SK-N-SH (cell line): ENCODE measurements around the gene ACACA.

ENCODE experiments used
- CTCF ChIP-seq: fragments of 200-600 bp; sonication (generic); IDR thresholded peaks from 2 replicates; pipeline ENCODE4 v1.6.1; 2017; ENCODE audit warnings: antibody characterized with exemption, mild to moderate bottlenecking, moderate library complexity
- EP300 ChIP-seq, 2 experiments: IDR thresholded peaks; 2 replicates each; pipeline versions ENCODE4 v1.4.0 to v1.6.1; 2012; ENCODE audit warnings: borderline replicate concordance in 1 of 2, low read depth in 1 of 2, low read length in 1 of 2
- EZH2phosphoT487 ChIP-seq: fragments of 200-600 bp; sonication (generic); IDR thresholded peaks from 2 replicates; pipeline ENCODE4 v1.6.1; 2017; ENCODE audit warnings: low read depth, mixed run types, mild to moderate bottlenecking, antibody characterized with exemption, moderate library complexity, borderline replicate concordance
- NFIC ChIP-seq: IDR thresholded peaks from 2 replicates; pipeline ENCODE4 v1.4.0; 2012; ENCODE audit warnings: borderline replicate concordance
- PBX3 ChIP-seq: IDR thresholded peaks from 2 replicates; pipeline ENCODE4; 2012
- POLR2AphosphoS5 ChIP-seq: IDR thresholded peaks from 2 replicates; pipeline ENCODE4 v1.6.1; 2012; ENCODE audit warnings: low read depth, low read length
- RCOR1 ChIP-seq: fragments of 150-350 bp; IDR thresholded peaks from 2 replicates; pipeline ENCODE4 v1.6.1; 2017; ENCODE audit warnings: antibody characterized with exemption, low read length
- REST ChIP-seq: IDR thresholded peaks from 2 replicates; pipeline ENCODE4 v1.6.1; 2012; ENCODE audit warnings: mild to moderate bottlenecking, low read depth, low read length, moderate library complexity
- RFX5 ChIP-seq: IDR thresholded peaks from 2 replicates; pipeline ENCODE4 v1.6.1; 2012; ENCODE audit warnings: mild to moderate bottlenecking, improper control_type of control experiment, low read length
- TAF1 ChIP-seq: IDR thresholded peaks from 2 replicates; pipeline ENCODE4 v1.6.1; 2012; ENCODE audit warnings: low read depth, mild to moderate bottlenecking, low read length, moderate library complexity, borderline replicate concordance
- TEAD4 ChIP-seq: IDR thresholded peaks from 2 replicates; pipeline ENCODE4 v1.4.0; 2012; ENCODE audit warnings: mild to moderate bottlenecking, borderline replicate concordance; ENCODE audit not compliant: insufficient read depth
- YY1 ChIP-seq: IDR thresholded peaks from 2 replicates; pipeline ENCODE4 v1.4.0; 2012; ENCODE audit warnings: low read depth, mild to moderate bottlenecking
- ZBTB33 ChIP-seq: IDR thresholded peaks from 2 replicates; pipeline ENCODE4 v1.4.0; 2012; ENCODE audit warnings: low read depth, borderline replicate concordance

- TF ChIP-seq CTCF (no peak), ZBTB33 (no peak), PBX3 (no peak), EP300 (IDR thresholded peaks at IDR 0.05; ENCODE audit: borderline replicate concordance in 1 of 2, low read depth in 1 of 2, low read length in 1 of 2) (no peak), RFX5 (no peak), POLR2AphosphoS5 (no peak), TAF1 (no peak), EZH2phosphoT487 (no peak), REST (no peak), YY1 (no peak), NFIC (no peak), RCOR1 (no peak), TEAD4 (no peak)
Observed at GRCh38 chr17:37450112-37450511, 43.5 kb upstream of the ACACA start.
